Transverse colon (tissue), 4 donors: Measurements from ENCODE around the gene DZANK1. TPM values are rescaled to one million over a fixed set of nuclear protein-coding genes. Genes with fewer than 3 reads are reported as not detected.

Experiments used
- DNase-seq: peaks from one replicate; pipeline ENCODE4 v3.0.0-alpha.2; 2019
- H3K27ac ChIP-seq, 4 donors: fragments of 200-600 bp; sonication (generic); 2 replicates each; pipeline ENCODE4 v1.5.1; 2016 to 2018; ENCODE audit warnings: inconsistent platforms in 4 of 4
- H3K27me3 ChIP-seq: fragments of 200-600 bp; sonication (generic); 2 replicates; pipeline ENCODE4 v1.5.1; 2017; ENCODE audit warnings: inconsistent platforms
- H3K36me3 ChIP-seq, 4 donors: fragments of 200-600 bp; sonication (generic); 2 replicates each; pipeline ENCODE4 v1.5.1; 2017 to 2019; ENCODE audit warnings: inconsistent platforms in 4 of 4
- H3K4me1 ChIP-seq, 4 donors: fragments of 200-600 bp; sonication (generic); 2 replicates each; pipeline ENCODE4 v1.5.1; 2017 to 2020; ENCODE audit warnings: inconsistent platforms in 4 of 4
- H3K4me3 ChIP-seq, 4 donors: fragments of 200-600 bp; sonication (generic); 1 replicate in 1 of 4; 2 replicates in 3 of 4; pipeline versions ENCODE4 v1.5.1 to v1.6.1; 2017 to 2019; ENCODE audit warnings: inconsistent platforms in 4 of 4
- H3K9me3 ChIP-seq, 2 donors: fragments of 200-600 bp; sonication (generic); 2 replicates each; pipeline ENCODE4 v1.5.1; 2017 to 2019; ENCODE audit warnings: inconsistent platforms in 2 of 2
- EP300 ChIP-seq: sonication (generic); formaldehyde crosslinking; IDR thresholded peaks from one replicate; pipeline ENCODE4 v1.6.1; 2017; ENCODE audit warnings: antibody characterized with exemption, low read depth
- POLR2A ChIP-seq: fragments of 450-650 bp; IDR thresholded peaks from one replicate; pipeline ENCODE4 v1.6.1; 2016; ENCODE audit warnings: antibody characterized with exemption, mild to moderate bottlenecking, moderate library complexity
- POLR2AphosphoS5 ChIP-seq, 3 donors: sonication (generic); formaldehyde crosslinking; IDR thresholded peaks; one replicate each; pipeline ENCODE4 v1.6.1; 2016; ENCODE audit warnings: antibody characterized with exemption in 3 of 3
- WGBS, 2 donors: methylation state at CpG; one replicate each; pipeline ENCODE4 v1.1.5; 2018; ENCODE audit warnings: low coverage in 1 of 2; 5-methylcytosine and 5-hydroxymethylcytosine counted together
- in situ Hi-C, 4 donors: fragments of 200-750 bp; cut with MboI; loops; one replicate each; pipeline versions ENCODE4 v1.15.0 to v1.15.1; 2017; ENCODE audit warnings: low sequenced_read_pairs in 3 of 4, low pct_ligation_motif_present in 1 of 4, low pct_unique_long_range_greater_than_20kb in 1 of 4
- intact Hi-C: fragments of 100-400 bp; cut with DNase I; formaldehyde crosslinking; loops from one replicate; pipeline ENCODE4 v1.15.1; 2023; ENCODE audit warnings: low total_unique reads
- total RNA-seq, 4 donors: library from RNA; depleted of rRNA; stranded (reverse); fragments of >200 nt; gene quantifications; one replicate each; pipeline ENCODE4 v1.1.0, GENCODE V29; 2016
- TF ChIP-seq, protein P1 (sequence below), 5 experiments: fragments of 200-600 bp in 3 of 5; fragments of 450-650 bp in 2 of 5; sonication (generic) in 3 of 5; IDR thresholded peaks; 1 replicate in 2 of 5; 2 replicates in 3 of 5; pipeline ENCODE4 v1.5.1; 2016 to 2017; ENCODE audit warnings: antibody characterized with exemption in 5 of 5, inconsistent platforms in 3 of 5, mild to moderate bottlenecking in 2 of 5, moderate library complexity in 1 of 5

DZANK1 gene
- total RNA-seq, 4 donors from 2014 or later, result 1.2 to 3.8 (median 1.8) TPM

- H3K9me3 ChIP-seq, result no peaks in the 10 kb centered on the region
- WGBS, 2 donors, result 62 to 65% methylated on average over 3 to 4 of the region's 4 CpGs
- no peak overlapping the region for H3K4me3 ChIP-seq
- H3K36me3 ChIP-seq, result no peaks in the 10 kb centered on the region
- H3K27ac ChIP-seq, result no peak overlapping the region
- no peaks in the 10 kb centered on the region for H3K27me3 ChIP-seq
- DNase-seq, result no peak
- in situ Hi-C loops, result no loop called here
- H3K4me1 ChIP-seq, result no peaks in the 10 kb centered on the region
- intact Hi-C loops, result no loop called here
- TF ChIP-seq, protein P1, sequence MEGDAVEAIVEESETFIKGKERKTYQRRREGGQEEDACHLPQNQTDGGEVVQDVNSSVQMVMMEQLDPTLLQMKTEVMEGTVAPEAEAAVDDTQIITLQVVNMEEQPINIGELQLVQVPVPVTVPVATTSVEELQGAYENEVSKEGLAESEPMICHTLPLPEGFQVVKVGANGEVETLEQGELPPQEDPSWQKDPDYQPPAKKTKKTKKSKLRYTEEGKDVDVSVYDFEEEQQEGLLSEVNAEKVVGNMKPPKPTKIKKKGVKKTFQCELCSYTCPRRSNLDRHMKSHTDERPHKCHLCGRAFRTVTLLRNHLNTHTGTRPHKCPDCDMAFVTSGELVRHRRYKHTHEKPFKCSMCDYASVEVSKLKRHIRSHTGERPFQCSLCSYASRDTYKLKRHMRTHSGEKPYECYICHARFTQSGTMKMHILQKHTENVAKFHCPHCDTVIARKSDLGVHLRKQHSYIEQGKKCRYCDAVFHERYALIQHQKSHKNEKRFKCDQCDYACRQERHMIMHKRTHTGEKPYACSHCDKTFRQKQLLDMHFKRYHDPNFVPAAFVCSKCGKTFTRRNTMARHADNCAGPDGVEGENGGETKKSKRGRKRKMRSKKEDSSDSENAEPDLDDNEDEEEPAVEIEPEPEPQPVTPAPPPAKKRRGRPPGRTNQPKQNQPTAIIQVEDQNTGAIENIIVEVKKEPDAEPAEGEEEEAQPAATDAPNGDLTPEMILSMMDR (IDR thresholded peaks at IDR 0.05), result no peak
- TF ChIP-seq POLR2A, result no peak
These were observed 72.5 kb downstream of the DZANK1 start for GRCh38 chr20:18394363-18394762.

DNA sequence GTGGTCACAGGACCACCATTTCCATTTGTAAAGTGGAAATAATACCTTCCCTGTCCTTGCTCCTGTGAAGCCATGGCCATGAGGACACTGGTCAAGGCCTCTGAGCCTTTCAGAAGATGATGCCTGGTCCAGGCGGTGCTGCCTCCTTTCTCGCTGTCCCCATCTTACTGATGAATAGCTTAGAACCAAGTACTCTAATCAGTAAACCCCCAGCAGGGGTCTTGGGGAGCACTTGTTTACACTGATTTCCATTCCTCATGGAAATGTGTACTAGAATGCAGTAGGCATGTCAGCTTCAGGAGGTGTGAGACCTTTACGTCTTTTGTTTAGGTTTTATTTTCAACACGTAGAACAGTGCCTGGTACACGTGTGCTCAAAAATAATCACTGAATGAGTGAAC, 75.1 kb downstream of the DZANK1 start:
- no peak overlapping the region for H3K27ac ChIP-seq
- peaks cover 0 to 5% (median 0%) of the 10 kb centered on the region in 4 donors for H3K36me3 ChIP-seq
- H3K9me3 ChIP-seq, result no peaks in the 10 kb centered on the region
- intact Hi-C loops (no loop called here), in situ Hi-C loops (no loop called here)
- no peaks in the 10 kb centered on the region for H3K27me3 ChIP-seq
- 71 to 93% methylated on average over 3 to 5 of the region's 5 CpGs for WGBS, 2 donors
- TF ChIP-seq EP300, result no peak
- no peak for TF ChIP-seq POLR2A
- no peak for TF ChIP-seq POLR2AphosphoS5 (IDR thresholded peaks at IDR 0.05)
- TF ChIP-seq, protein P1 (IDR thresholded peaks at IDR 0.05), result no peak
- H3K4me3 ChIP-seq, result no peak overlapping the region
- H3K4me1 ChIP-seq, result no peaks in the 10 kb centered on the region
- DNase-seq, result no peak

DNA sequence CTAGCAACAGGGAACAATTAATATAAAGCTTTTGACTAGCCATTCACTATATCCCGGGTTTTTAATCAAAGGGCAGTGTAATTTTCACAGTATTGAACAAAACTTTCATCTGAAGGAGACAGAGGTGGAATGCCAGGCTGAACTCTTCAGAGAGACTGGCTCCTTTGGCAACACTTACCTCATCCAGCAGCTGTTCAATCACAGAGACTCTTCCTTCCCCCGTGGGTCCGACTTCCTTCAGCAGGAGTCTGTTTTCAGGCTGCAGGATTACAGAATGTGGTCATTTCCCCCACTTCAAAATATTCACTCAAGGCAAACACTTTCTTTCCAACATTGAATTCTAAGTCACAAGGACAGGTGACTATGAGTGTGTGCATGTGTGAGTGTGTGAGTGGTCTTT, 76.6 kb downstream of the DZANK1 start:
- H3K27me3 ChIP-seq, result no peaks in the 10 kb centered on the region
- H3K27ac ChIP-seq, result no peak overlapping the region
- H3K36me3 ChIP-seq, result peaks cover 0 to 5% (median 0%) of the 10 kb centered on the region in 4 donors
- DNase-seq, result no peak
- intact Hi-C loops (no loop called here), in situ Hi-C loops (no loop called here)
- no peaks in the 10 kb centered on the region for H3K4me1 ChIP-seq
- no peaks in the 10 kb centered on the region for H3K9me3 ChIP-seq
- WGBS, 2 donors, result 66 to 100% methylated on average over 1 to 3 of the region's 3 CpGs
- TF ChIP-seq EP300, result no peak
- TF ChIP-seq POLR2A, result no peak
- TF ChIP-seq, protein P1 (IDR thresholded peaks at IDR 0.05), result no peak
- TF ChIP-seq POLR2AphosphoS5 (IDR thresholded peaks at IDR 0.05), result no peak
- no peak overlapping the region for H3K4me3 ChIP-seq

GRCh38 chr20:18388860-18389259, 78.0 kb downstream of the DZANK1 start:
- TF ChIP-seq, protein P1 (IDR thresholded peaks at IDR 0.05), result no peak
- TF ChIP-seq POLR2AphosphoS5 (IDR thresholded peaks at IDR 0.05) (no peak), POLR2A (no peak), EP300 (no peak)
- WGBS, 2 donors, result 63 to 89% methylated on average over 5 to 6 of the region's 6 CpGs
- Histone ChIP-seq H3K27me3 (no peaks in the 10 kb centered on the region), H3K36me3 (peaks cover 0 to 5% (median 0%) of the 10 kb centered on the region in 4 donors), H3K4me1 (no peaks in the 10 kb centered on the region), H3K9me3 (no peaks in the 10 kb centered on the region), H3K4me3 (no peak overlapping the region), H3K27ac (no peak overlapping the region)
- intact Hi-C loops (no loop called here), in situ Hi-C loops (no loop called here)
- DNase-seq, result no peak
